Measurements from ENCODE around the gene HORMAD1.
"Not testable (repeated sequence)": the region's sequence is repeated elsewhere in the genome, so short reads cannot be mapped to it uniquely, and the experiment has no call there.

HORMAD1 gene

GRCh38 chr1:150696995-150697927 is 23.4 kb downstream of the HORMAD1 start, which contains the start of gene GOLPH3L:
Gene GOLPH3L (minus strand): TSS chr1:150697154. CDS start chr1:150694838, 2,316 bp downstream.
- DNase-seq, result peak; percentile 80

- no peak for DNase-seq
Measured at GRCh38 chr1:150696590-150696989, 24.1 kb downstream of the HORMAD1 start.

GRCh38 chr1:150696162-150696561 is 24.5 kb downstream of the HORMAD1 start:
- DNase-seq, result no peak

- no peak for DNase-seq
Measured at GRCh38 chr1:150695561-150695960, 25.1 kb downstream of the HORMAD1 start.

GRCh38 chr1:150692720-150693119 is 28.0 kb downstream of the HORMAD1 start:
- no peak for DNase-seq

- no peak for DNase-seq
Measured at GRCh38 chr1:150688763-150689162, 31.9 kb downstream of the HORMAD1 start.

GRCh38 chr1:150686275-150686674 is 34.4 kb downstream of the HORMAD1 start:
- DNase-seq, result no peak

- DNase-seq, result no peak
Measured at GRCh38 chr1:150683914-150684313, 36.8 kb downstream of the HORMAD1 start.

GRCh38 chr1:150678988-150679387 is 41.7 kb downstream of the HORMAD1 start:
- no peak for DNase-seq

- DNase-seq, result no peak
Measured at GRCh38 chr1:150674881-150675280, 45.8 kb downstream of the HORMAD1 start.

GRCh38 chr1:150663321-150663720 is 57.4 kb downstream of the HORMAD1 start:
- DNase-seq, result no peak

GRCh38 chr1:150662811-150663210 is 57.9 kb downstream of the HORMAD1 start:
- no peak for DNase-seq

GRCh38 chr1:150661156-150661555 is 59.5 kb downstream of the HORMAD1 start:
- DNase-seq, result no peak

GRCh38 chr1:150660584-150660983 is 60.1 kb downstream of the HORMAD1 start:
- DNase-seq, result no peak

- not testable (repeated sequence) for DNase-seq
Measured at GRCh38 chr1:150657064-150657463, 63.6 kb downstream of the HORMAD1 start.

- not testable (repeated sequence) for DNase-seq
Measured at GRCh38 chr1:150654635-150655034, 66.1 kb downstream of the HORMAD1 start.

GRCh38 chr1:150650193-150650592 is 70.5 kb downstream of the HORMAD1 start:
- no peak for DNase-seq

- no peak for DNase-seq
Measured at GRCh38 chr1:150649441-150650075, 71.1 kb downstream of the HORMAD1 start.
